GM12892 (cell line): ENCODE measurements around the gene MLH3.
"Not testable (repeated sequence)": the region's sequence is repeated elsewhere in the genome, so short reads cannot be mapped to it uniquely, and the experiment has no call there.

Experiments used
- POLR2A ChIP-seq: IDR thresholded peaks from 2 replicates; pipeline ENCODE4 v1.6.1; 2011; ENCODE audit warnings: low read depth, low read length, control low read depth
- POLR2AphosphoS5 ChIP-seq: IDR thresholded peaks from 2 replicates; pipeline ENCODE4 v1.6.1; 2011; ENCODE audit warnings: low read depth, low read length, control low read depth

DNA sequence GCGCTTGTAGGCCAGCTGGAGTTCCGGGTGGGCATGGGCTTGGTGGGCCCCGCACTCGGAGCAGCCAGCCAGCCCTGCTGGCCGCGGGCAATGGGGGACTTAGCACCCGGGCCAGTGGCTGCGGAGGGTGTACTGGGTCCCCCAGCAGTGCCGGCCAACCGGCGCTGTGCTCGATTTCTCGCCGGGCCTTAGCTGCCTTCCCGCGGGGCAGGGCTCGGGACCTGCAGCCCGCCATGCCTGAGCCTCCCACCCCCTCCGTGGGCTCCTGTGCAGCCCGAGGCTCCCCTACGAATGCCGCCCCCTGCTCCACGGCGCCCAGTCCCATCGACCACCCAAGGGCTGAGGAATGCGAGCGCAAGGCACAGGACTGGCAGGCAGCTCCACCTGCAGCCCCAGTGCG is 57.1 kb downstream of the MLH3 start:
- TF ChIP-seq POLR2A, POLR2AphosphoS5: not testable (repeated sequence)
